ENCODE measurements around the gene GPRC5A. TPM values are rescaled to one million over a fixed set of nuclear protein-coding genes. Genes with fewer than 3 reads are reported as not detected.

Gene GPRC5A
- total and polyA plus RNA-seq, 10 of the 15 experiments (the other 5 are each of a cell fraction or from before 2014, with no cell fraction given): 0.10 to 2.8 (median 1.1) TPM

DNA sequence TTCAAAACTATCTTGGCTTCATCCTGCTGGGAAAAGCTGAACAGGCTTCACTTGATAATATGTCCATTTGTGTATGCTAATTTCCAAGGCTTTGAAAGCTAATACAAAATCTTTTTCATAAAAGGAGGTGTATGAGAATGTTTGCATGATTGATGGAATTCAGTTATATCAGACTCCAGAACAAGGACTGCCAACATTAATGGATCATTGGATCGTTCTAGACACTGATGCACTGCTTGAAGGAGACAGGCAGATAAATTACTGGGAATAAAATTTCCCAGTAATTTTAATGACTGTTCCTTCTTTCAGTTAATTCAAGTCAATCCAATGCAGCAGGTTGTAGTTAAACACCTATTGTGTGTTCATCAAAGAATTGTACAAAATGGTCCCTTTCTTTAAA is 60.1 kb downstream of the GPRC5A start:
- in situ Hi-C loops (cut with MboI) (no loop called here), intact Hi-C loops (cut with micrococcal nuclease; ENCODE audit: unreplicated experiment) (no loop called here)
- WGBS (ENCODE audit: insufficient coverage, insufficient replicate concordance, low lambda C conversion rate, missing lambda C conversion rate): 45% methylated on average over 1 of the region's 1 CpG
- no peaks in the 10 kb centered on the region for H4K20me1 ChIP-seq (ENCODE audit: control insufficient read depth, insufficient read depth)
- no peak for TF ChIP-seq NRF1 (conservative IDR thresholded peaks at IDR 0.05; ENCODE audit: low read depth, low read length)
- no peak for TF ChIP-seq ZNF274 (IDR thresholded peaks at IDR 0.05; ENCODE audit: insufficient read depth, insufficient read length)
- no peak for TF ChIP-seq MEF2B (IDR thresholded peaks at IDR 0.05; ENCODE audit: partially characterized antibody, poor library complexity, severe bottlenecking)
- TF ChIP-seq ATF2 (IDR thresholded peaks at IDR 0.05; ENCODE audit: low read length): no peak
- TF ChIP-seq, protein P1, sequence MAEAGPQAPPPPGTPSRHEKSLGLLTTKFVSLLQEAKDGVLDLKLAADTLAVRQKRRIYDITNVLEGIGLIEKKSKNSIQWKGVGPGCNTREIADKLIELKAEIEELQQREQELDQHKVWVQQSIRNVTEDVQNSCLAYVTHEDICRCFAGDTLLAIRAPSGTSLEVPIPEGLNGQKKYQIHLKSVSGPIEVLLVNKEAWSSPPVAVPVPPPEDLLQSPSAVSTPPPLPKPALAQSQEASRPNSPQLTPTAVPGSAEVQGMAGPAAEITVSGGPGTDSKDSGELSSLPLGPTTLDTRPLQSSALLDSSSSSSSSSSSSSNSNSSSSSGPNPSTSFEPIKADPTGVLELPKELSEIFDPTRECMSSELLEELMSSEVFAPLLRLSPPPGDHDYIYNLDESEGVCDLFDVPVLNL (IDR thresholded peaks at IDR 0.05; ENCODE audit: low read depth, low read length): no peak
- TF ChIP-seq, protein P2, sequence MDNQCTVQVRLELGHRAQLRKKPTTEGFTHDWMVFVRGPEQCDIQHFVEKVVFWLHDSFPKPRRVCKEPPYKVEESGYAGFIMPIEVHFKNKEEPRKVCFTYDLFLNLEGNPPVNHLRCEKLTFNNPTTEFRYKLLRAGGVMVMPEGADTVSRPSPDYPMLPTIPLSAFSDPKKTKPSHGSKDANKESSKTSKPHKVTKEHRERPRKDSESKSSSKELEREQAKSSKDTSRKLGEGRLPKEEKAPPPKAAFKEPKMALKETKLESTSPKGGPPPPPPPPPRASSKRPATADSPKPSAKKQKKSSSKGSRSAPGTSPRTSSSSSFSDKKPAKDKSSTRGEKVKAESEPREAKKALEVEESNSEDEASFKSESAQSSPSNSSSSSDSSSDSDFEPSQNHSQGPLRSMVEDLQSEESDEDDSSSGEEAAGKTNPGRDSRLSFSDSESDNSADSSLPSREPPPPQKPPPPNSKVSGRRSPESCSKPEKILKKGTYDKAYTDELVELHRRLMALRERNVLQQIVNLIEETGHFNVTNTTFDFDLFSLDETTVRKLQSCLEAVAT (IDR thresholded peaks at IDR 0.05): no peak
- no peak for TF ChIP-seq WRNIP1 (IDR thresholded peaks at IDR 0.05; ENCODE audit: borderline replicate concordance, low read depth, low read length)
- TF ChIP-seq EZH2 (IDR thresholded peaks at IDR 0.05; ENCODE audit: borderline replicate concordance, control insufficient read depth, low read depth, low read length): no peak
- TF ChIP-seq, protein P3, sequence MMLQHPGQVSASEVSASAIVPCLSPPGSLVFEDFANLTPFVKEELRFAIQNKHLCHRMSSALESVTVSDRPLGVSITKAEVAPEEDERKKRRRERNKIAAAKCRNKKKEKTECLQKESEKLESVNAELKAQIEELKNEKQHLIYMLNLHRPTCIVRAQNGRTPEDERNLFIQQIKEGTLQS (IDR thresholded peaks at IDR 0.05; ENCODE audit: borderline replicate concordance, extremely low read depth, low read depth, low read length): no peak
- TF ChIP-seq, protein P4, sequence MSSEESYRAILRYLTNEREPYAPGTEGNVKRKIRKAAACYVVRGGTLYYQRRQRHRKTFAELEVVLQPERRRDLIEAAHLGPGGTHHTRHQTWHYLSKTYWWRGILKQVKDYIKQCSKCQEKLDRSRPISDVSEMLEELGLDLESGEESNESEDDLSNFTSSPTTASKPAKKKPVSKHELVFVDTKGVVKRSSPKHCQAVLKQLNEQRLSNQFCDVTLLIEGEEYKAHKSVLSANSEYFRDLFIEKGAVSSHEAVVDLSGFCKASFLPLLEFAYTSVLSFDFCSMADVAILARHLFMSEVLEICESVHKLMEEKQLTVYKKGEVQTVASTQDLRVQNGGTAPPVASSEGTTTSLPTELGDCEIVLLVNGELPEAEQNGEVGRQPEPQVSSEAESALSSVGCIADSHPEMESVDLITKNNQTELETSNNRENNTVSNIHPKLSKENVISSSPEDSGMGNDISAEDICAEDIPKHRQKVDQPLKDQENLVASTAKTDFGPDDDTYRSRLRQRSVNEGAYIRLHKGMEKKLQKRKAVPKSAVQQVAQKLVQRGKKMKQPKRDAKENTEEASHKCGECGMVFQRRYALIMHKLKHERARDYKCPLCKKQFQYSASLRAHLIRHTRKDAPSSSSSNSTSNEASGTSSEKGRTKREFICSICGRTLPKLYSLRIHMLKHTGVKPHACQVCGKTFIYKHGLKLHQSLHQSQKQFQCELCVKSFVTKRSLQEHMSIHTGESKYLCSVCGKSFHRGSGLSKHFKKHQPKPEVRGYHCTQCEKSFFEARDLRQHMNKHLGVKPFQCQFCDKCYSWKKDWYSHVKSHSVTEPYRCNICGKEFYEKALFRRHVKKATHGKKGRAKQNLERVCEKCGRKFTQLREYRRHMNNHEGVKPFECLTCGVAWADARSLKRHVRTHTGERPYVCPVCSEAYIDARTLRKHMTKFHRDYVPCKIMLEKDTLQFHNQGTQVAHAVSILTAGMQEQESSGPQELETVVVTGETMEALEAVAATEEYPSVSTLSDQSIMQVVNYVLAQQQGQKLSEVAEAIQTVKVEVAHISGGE (CRISPR knock-in tag; IDR thresholded peaks at IDR 0.05): no peak
- TF ChIP-seq, protein P5, sequence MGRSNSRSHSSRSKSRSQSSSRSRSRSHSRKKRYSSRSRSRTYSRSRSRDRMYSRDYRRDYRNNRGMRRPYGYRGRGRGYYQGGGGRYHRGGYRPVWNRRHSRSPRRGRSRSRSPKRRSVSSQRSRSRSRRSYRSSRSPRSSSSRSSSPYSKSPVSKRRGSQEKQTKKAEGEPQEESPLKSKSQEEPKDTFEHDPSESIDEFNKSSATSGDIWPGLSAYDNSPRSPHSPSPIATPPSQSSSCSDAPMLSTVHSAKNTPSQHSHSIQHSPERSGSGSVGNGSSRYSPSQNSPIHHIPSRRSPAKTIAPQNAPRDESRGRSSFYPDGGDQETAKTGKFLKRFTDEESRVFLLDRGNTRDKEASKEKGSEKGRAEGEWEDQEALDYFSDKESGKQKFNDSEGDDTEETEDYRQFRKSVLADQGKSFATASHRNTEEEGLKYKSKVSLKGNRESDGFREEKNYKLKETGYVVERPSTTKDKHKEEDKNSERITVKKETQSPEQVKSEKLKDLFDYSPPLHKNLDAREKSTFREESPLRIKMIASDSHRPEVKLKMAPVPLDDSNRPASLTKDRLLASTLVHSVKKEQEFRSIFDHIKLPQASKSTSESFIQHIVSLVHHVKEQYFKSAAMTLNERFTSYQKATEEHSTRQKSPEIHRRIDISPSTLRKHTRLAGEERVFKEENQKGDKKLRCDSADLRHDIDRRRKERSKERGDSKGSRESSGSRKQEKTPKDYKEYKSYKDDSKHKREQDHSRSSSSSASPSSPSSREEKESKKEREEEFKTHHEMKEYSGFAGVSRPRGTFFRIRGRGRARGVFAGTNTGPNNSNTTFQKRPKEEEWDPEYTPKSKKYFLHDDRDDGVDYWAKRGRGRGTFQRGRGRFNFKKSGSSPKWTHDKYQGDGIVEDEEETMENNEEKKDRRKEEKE (IDR thresholded peaks at IDR 0.05): no peak
- TF ChIP-seq RCOR1 (conservative IDR thresholded peaks at IDR 0.05; ENCODE audit: low read depth, low read length): no peak
- TF ChIP-seq GATAD2B (conservative IDR thresholded peaks at IDR 0.05; ENCODE audit: low read depth): no peak
- H3K27ac ChIP-seq (ENCODE audit: control insufficient read depth, insufficient read depth): no peak overlapping the region
- no peaks in the 10 kb centered on the region for H3K4me1 ChIP-seq (ENCODE audit: control insufficient read depth, insufficient read depth, low read length)
- ChIA-PET CTCF (interaction anchor here (0.9 to 1.4 kb wide), 2 partner anchors 23 to 163 kb away, joined by 3 read pairs; no protein-coding TSS in a partner anchor), RAD21 (ENCODE audit: unreplicated experiment) (no interaction called here), POLR2A (no interaction called here), SMC1A (ENCODE audit: uncharacterized antibody, unreplicated experiment) (no interaction called here)
- no peaks in the 10 kb centered on the region for H3K9me3 ChIP-seq (replicated peaks; ENCODE audit: control insufficient read depth, insufficient read depth, low read length)
- H3K27me3 ChIP-seq (replicated peaks in 1 of 2; ENCODE audit: control insufficient read depth in 2 of 2, insufficient read depth in 2 of 2, low read length in 1 of 2): peaks cover 0 to 4% of the 10 kb centered on the region in 2 experiments; a peak in 2 of 4 replicates
- no peak for FAIRE-seq
- H3K36me3 ChIP-seq (ENCODE audit: control insufficient read depth in 2 of 2, insufficient read depth in 2 of 2, low read length in 1 of 2): no peaks in the 10 kb centered on the region
- no peak overlapping the region for H3K9ac ChIP-seq (ENCODE audit: control insufficient read depth, insufficient read depth, low read length)
- H3K4me3 ChIP-seq: no peak overlapping the region
- H3K79me2 ChIP-seq (ENCODE audit: control insufficient read depth, insufficient read depth, low read length): no peaks in the 10 kb centered on the region
- BruUV-seq (replicated peaks): no TSS peak
- ATAC-seq: no peak
- DNase-seq (ENCODE audit: low read depth, low spot score): no peak
- no peak overlapping the region for H2AFZ ChIP-seq (ENCODE audit: control insufficient read depth, low read depth, low read length)
- H3K4me2 ChIP-seq (ENCODE audit: control insufficient read depth, insufficient read depth): no peak overlapping the region

Measured in GM12878 (cell line).